Progenitor cell of endocrine pancreas (in vitro differentiated cells): ENCODE data around the gene DUSP2. TPM values are rescaled to one million over a fixed set of nuclear protein-coding genes. Genes with fewer than 3 reads are reported as not detected.

Experiments
- DNase-seq: peaks from one replicate; pipeline ENCODE4 v3.0.0; 2021; ENCODE audit warnings: low spot score; ENCODE audit not compliant: unreplicated experiment
- H3K27ac Mint-ChIP-seq: 2 replicates; pipeline ENCODE4 v1.8.0; 2021; ENCODE audit warnings: mild to moderate bottlenecking, moderate library complexity, mixed read lengths
- H3K27me3 Mint-ChIP-seq: 2 replicates; pipeline ENCODE4 v1.8.0; 2021; ENCODE audit warnings: mixed read lengths
- H3K36me3 Mint-ChIP-seq: 2 replicates; pipeline ENCODE4 v1.8.0; 2022; ENCODE audit warnings: mixed read lengths; ENCODE audit not compliant: insufficient read depth
- H3K4me1 Mint-ChIP-seq: 2 replicates; pipeline ENCODE4 v1.8.0; 2021; ENCODE audit warnings: low read depth, mixed read lengths
- H3K4me3 Mint-ChIP-seq: 2 replicates; pipeline ENCODE4 v1.8.0; 2021; ENCODE audit warnings: low read depth, mild to moderate bottlenecking, moderate library complexity, mixed read lengths
- H3K9me3 Mint-ChIP-seq: 2 replicates; pipeline ENCODE4 v1.8.0; 2021; ENCODE audit warnings: low read depth, mixed read lengths
- CTCF ChIP-seq: fragments of 200-600 bp; sonication (generic); IDR thresholded peaks from one replicate; pipeline ENCODE4 v1.5.0; 2021; ENCODE audit warnings: antibody characterized with exemption, mild to moderate bottlenecking; ENCODE audit not compliant: unreplicated experiment
- total RNA-seq: library from RNA; stranded (reverse); gene quantifications from 2 replicates; pipeline ENCODE4 v1.2.1, GENCODE V29; 2021

DUSP2 gene
- total RNA-seq, 1 donor from 2014 or later: 0.93 TPM

- DNase-seq: no peak
- no peak for TF ChIP-seq CTCF
- Mint-ChIP-seq H3K36me3 (no peaks in the 10 kb centered on the region), H3K9me3 (no peaks in the 10 kb centered on the region), H3K4me1 (peaks cover 6% of the 10 kb centered on the region), H3K27me3 (peaks cover 36% of the 10 kb centered on the region), H3K4me3 (no peak overlapping the region), H3K27ac (no peak overlapping the region)
Observed at GRCh38 chr2:96131152-96131812, 14.0 kb downstream of the DUSP2 start.

- no peak overlapping the region for H3K27ac Mint-ChIP-seq
- peaks cover 37% of the 10 kb centered on the region for H3K27me3 Mint-ChIP-seq
- H3K4me1 Mint-ChIP-seq: peaks cover 4% of the 10 kb centered on the region
- no peaks in the 10 kb centered on the region for H3K36me3 Mint-ChIP-seq
- no peak for TF ChIP-seq CTCF
- H3K4me3 Mint-ChIP-seq: no peak overlapping the region
- no peak for DNase-seq
- H3K9me3 Mint-ChIP-seq: no peaks in the 10 kb centered on the region
Observed at GRCh38 chr2:96130483-96130882, 14.8 kb downstream of the DUSP2 start.

GRCh38 chr2:96129528-96130120 lies 15.6 kb downstream of the DUSP2 start:
- Mint-ChIP-seq H3K27ac (no peak overlapping the region), H3K4me3 (no peak overlapping the region), H3K36me3 (no peaks in the 10 kb centered on the region), H3K4me1 (peaks cover 3% of the 10 kb centered on the region), H3K27me3 (peaks cover 35% of the 10 kb centered on the region), H3K9me3 (no peaks in the 10 kb centered on the region)
- TF ChIP-seq CTCF: no peak
- no peak for DNase-seq

GRCh38 chr2:96128456-96128855 lies 16.8 kb downstream of the DUSP2 start:
- Mint-ChIP-seq H3K9me3 (no peaks in the 10 kb centered on the region), H3K4me3 (no peak overlapping the region), H3K4me1 (peaks cover 3% of the 10 kb centered on the region), H3K27me3 (peaks cover 31% of the 10 kb centered on the region), H3K27ac (no peak overlapping the region), H3K36me3 (no peaks in the 10 kb centered on the region)
- no peak for TF ChIP-seq CTCF
- no peak for DNase-seq

GRCh38 chr2:96124406-96125265 lies 20.6 kb downstream of the DUSP2 start:
- H3K27ac Mint-ChIP-seq: no peak overlapping the region
- peaks cover 40% of the 10 kb centered on the region for H3K27me3 Mint-ChIP-seq
- peaks cover 3% of the 10 kb centered on the region for H3K4me1 Mint-ChIP-seq
- no peak for DNase-seq
- no peaks in the 10 kb centered on the region for H3K9me3 Mint-ChIP-seq
- TF ChIP-seq CTCF: no peak
- no peak overlapping the region for H3K4me3 Mint-ChIP-seq
- no peaks in the 10 kb centered on the region for H3K36me3 Mint-ChIP-seq
